GM23248 (cell line): ENCODE results near the gene SLC8B1.

ENCODE experiments used
- EZH2 ChIP-seq: fragments of 200-600 bp; sonication (generic); IDR thresholded peaks from 2 replicates; pipeline ENCODE4 v1.6.1; 2018; ENCODE audit warnings: antibody characterized with exemption, mild to moderate bottlenecking; ENCODE audit not compliant: insufficient read depth, poor library complexity, severe bottlenecking
- EZH2phosphoT487 ChIP-seq: fragments of 200-600 bp; sonication (generic); IDR thresholded peaks from 2 replicates; pipeline ENCODE4 v1.6.1; 2018; ENCODE audit warnings: antibody characterized with exemption, moderate library complexity, mild to moderate bottlenecking, low read depth; ENCODE audit not compliant: insufficient read depth

- TF ChIP-seq EZH2 (no peak), EZH2phosphoT487 (no peak)
Observed at GRCh38 chr12:113314121-113314529, 20.8 kb downstream of the SLC8B1 start.
